DOHH2 (cell line): ENCODE data around the gene TMEM54.

ENCODE experiments used
- H3F3A ChIP-seq: fragments of 200-600 bp; sonication (generic), shearing (Covaris generic); 2 replicates; pipeline ENCODE4 v1.6.0; 2016; ENCODE audit warnings: antibody characterized with exemption, mild to moderate bottlenecking; ENCODE audit not compliant: control insufficient read depth, insufficient read depth
- H3K27ac ChIP-seq: fragments of 200-600 bp; sonication (generic); 2 replicates; pipeline ENCODE4 v1.5.1; 2014; ENCODE audit warnings: low read depth, mild to moderate bottlenecking, low read length, moderate library complexity
- H3K27me3 ChIP-seq: fragments of 200-600 bp; sonication (generic); 2 replicates; pipeline ENCODE4 v1.6.1; 2014; ENCODE audit warnings: mild to moderate bottlenecking, low read length, mixed read lengths; ENCODE audit not compliant: control insufficient read depth
- H3K36me3 ChIP-seq: fragments of 200-600 bp; sonication (generic); 2 replicates; pipeline ENCODE4 v1.6.1; 2014; ENCODE audit warnings: mild to moderate bottlenecking, low read length, moderate library complexity, mixed read lengths; ENCODE audit not compliant: control insufficient read depth
- H3K4me1 ChIP-seq: fragments of 200-600 bp; sonication (generic); 2 replicates; pipeline ENCODE4 v1.6.1; 2014; ENCODE audit warnings: mild to moderate bottlenecking, low read length, mixed read lengths; ENCODE audit not compliant: control insufficient read depth
- H3K4me2 ChIP-seq: fragments of 200-600 bp; sonication (generic); 2 replicates; pipeline ENCODE4 v1.6.0; 2014; ENCODE audit warnings: mild to moderate bottlenecking, low read length, moderate library complexity
- H3K4me3 ChIP-seq: fragments of 200-600 bp; sonication (generic); 2 replicates; pipeline ENCODE4 v1.5.1; 2014; ENCODE audit warnings: mild to moderate bottlenecking, low read length, mixed read lengths
- H3K79me2 ChIP-seq: fragments of 200-600 bp; sonication (generic); 2 replicates; pipeline ENCODE4 v1.6.1; 2014; ENCODE audit warnings: mild to moderate bottlenecking, low read length, mixed read lengths; ENCODE audit not compliant: control insufficient read depth
- H3K9me2 ChIP-seq: fragments of 200-600 bp; sonication (generic); replicated peaks from 2 replicates; pipeline ENCODE4 v1.6.1; 2014; ENCODE audit warnings: mild to moderate bottlenecking, low read length, mixed read lengths; ENCODE audit not compliant: control insufficient read depth
- H3K9me3 ChIP-seq: fragments of 200-600 bp; sonication (generic); 2 replicates; pipeline ENCODE4 v1.6.1; 2014; ENCODE audit warnings: antibody characterized with exemption, low read length, mixed read lengths; ENCODE audit not compliant: control insufficient read depth, insufficient read depth
- H4K20me1 ChIP-seq: fragments of 200-600 bp; sonication (generic); 2 replicates; pipeline ENCODE4 v1.6.0; 2014; ENCODE audit warnings: low read depth, mild to moderate bottlenecking, antibody characterized with exemption, low read length, moderate library complexity; ENCODE audit not compliant: control insufficient read depth, insufficient read depth
- EZH2phosphoT487 ChIP-seq: fragments of 200-600 bp; sonication (generic); IDR thresholded peaks from 2 replicates; pipeline ENCODE4 v1.6.1; 2017; ENCODE audit warnings: borderline replicate concordance, mild to moderate bottlenecking, antibody characterized with exemption, low read length, moderate library complexity, mixed read lengths
- TF ChIP-seq, protein P1 (sequence below): fragments of 200-600 bp; sonication (generic); IDR thresholded peaks from one replicate; pipeline ENCODE4 v1.5.1; 2014; ENCODE audit warnings: antibody characterized with exemption, mild to moderate bottlenecking, low read depth, low read length; ENCODE audit not compliant: poor library complexity, severe bottlenecking

The TMEM54 gene

DNA sequence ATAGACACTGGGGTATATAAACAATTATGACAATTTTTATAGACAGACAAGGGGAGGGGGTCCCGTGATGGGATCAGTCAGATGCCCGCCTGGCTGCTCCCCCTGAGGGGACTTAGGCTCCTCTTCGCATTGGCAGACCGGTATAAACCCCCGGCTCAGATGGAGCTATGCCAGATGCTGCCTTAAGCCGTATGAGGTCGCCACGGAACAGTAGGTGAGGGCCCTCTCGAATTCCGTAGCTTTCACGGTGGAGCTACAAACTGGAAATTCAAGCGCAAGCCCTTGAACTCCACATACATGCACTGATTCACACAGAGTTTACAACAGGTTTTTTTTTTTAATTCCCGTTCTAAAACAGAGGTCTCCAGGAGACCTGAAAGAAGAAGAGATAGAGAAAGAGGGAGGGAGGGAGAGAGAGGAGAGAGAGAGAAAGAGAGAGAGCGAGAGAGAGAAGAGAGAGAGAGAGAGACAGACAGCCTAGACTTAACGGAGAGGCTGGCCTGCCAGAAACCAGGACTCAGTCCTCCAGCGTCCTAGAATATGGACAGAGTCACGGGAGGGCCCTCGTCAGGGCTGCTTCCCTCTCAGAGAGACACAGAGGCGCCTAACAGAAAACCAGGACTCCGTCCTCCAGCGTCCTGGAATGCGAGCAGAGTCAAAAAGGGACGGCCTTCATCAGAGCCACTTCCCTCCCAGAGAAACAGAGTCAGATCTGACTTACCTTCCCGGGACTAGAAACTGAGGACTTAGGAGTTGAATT, 24.4 kb upstream of the TMEM54 start:
- H4K20me1 ChIP-seq: no peaks in the 10 kb centered on the region
- no peaks in the 10 kb centered on the region for H3F3A ChIP-seq
- no peaks in the 10 kb centered on the region for H3K4me1 ChIP-seq
- H3K4me2 ChIP-seq: no peak overlapping the region
- TF ChIP-seq EZH2phosphoT487: no peak
- TF ChIP-seq, protein P1, sequence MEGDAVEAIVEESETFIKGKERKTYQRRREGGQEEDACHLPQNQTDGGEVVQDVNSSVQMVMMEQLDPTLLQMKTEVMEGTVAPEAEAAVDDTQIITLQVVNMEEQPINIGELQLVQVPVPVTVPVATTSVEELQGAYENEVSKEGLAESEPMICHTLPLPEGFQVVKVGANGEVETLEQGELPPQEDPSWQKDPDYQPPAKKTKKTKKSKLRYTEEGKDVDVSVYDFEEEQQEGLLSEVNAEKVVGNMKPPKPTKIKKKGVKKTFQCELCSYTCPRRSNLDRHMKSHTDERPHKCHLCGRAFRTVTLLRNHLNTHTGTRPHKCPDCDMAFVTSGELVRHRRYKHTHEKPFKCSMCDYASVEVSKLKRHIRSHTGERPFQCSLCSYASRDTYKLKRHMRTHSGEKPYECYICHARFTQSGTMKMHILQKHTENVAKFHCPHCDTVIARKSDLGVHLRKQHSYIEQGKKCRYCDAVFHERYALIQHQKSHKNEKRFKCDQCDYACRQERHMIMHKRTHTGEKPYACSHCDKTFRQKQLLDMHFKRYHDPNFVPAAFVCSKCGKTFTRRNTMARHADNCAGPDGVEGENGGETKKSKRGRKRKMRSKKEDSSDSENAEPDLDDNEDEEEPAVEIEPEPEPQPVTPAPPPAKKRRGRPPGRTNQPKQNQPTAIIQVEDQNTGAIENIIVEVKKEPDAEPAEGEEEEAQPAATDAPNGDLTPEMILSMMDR: no peak
- no peak overlapping the region for H3K4me3 ChIP-seq
- no peaks in the 10 kb centered on the region for H3K9me3 ChIP-seq
- no peak overlapping the region for H3K27ac ChIP-seq
- H3K9me2 ChIP-seq: no peaks in the 10 kb centered on the region
- no peaks in the 10 kb centered on the region for H3K36me3 ChIP-seq
- peaks cover 43% of the 10 kb centered on the region for H3K27me3 ChIP-seq
- H3K79me2 ChIP-seq: no peaks in the 10 kb centered on the region

DNA sequence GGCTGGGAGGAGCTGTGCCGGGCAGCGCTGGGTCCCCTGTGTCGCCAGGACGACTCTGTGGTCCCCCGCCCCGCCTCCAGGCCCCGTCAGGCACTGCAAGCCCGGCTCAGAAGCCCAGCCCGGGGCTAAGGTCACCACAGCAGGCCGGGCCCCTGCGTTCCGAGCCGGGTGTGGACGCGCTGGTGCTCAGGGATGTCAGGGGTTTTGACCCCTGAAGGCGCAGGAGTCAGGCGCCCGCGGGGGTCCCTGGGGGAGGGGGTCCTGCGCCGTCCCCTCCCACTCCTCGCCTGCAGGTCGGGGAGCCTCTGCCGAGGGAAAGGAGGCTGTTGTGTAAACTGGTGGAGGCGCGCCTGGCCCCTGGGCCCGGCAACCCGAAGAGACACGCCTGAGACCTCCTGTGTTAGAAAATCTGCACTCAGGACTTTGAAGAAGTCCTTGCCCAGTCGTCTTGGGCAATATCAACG, 23.7 kb upstream of the TMEM54 start:
- no peaks in the 10 kb centered on the region for H4K20me1 ChIP-seq
- no peaks in the 10 kb centered on the region for H3K9me3 ChIP-seq
- H3K4me3 ChIP-seq: no peak overlapping the region
- no peaks in the 10 kb centered on the region for H3K9me2 ChIP-seq
- H3K4me2 ChIP-seq: no peak overlapping the region
- H3K36me3 ChIP-seq: no peaks in the 10 kb centered on the region
- no peaks in the 10 kb centered on the region for H3K79me2 ChIP-seq
- H3K27me3 ChIP-seq: peaks cover 44% of the 10 kb centered on the region
- H3F3A ChIP-seq: no peaks in the 10 kb centered on the region
- H3K4me1 ChIP-seq: no peaks in the 10 kb centered on the region
- no peak overlapping the region for H3K27ac ChIP-seq
- TF ChIP-seq, protein P1: no peak
- TF ChIP-seq EZH2phosphoT487: no peak

DNA sequence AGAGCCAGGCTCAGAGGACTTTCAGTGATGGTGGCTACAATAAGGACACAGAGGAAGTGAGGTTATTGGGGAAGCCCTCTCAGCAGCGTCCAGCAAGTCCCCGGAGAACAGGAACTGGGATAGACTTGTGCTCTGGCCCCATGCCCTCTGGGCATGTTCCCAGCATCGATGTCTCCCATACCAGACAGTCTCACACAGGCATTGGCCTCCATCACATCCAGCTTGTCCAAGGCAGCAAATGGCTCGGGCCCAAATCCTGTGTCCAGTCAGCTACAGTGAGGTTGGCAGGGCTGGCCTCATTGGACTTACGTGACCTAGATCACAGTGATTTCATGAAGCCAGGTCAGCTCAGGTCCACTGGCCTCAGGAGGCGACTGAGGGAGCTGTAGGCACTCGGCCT, 19.6 kb upstream of the TMEM54 start:
- Histone ChIP-seq H3K27ac (no peak overlapping the region), H3K4me2 (no peak overlapping the region), H3K36me3 (no peaks in the 10 kb centered on the region), H3K4me3 (no peak overlapping the region), H3F3A (no peaks in the 10 kb centered on the region), H3K9me3 (no peaks in the 10 kb centered on the region), H3K4me1 (no peaks in the 10 kb centered on the region), H3K79me2 (no peaks in the 10 kb centered on the region), H4K20me1 (no peaks in the 10 kb centered on the region), H3K9me2 (no peaks in the 10 kb centered on the region), H3K27me3 (peaks cover 42% of the 10 kb centered on the region)
- TF ChIP-seq EZH2phosphoT487: no peak
- TF ChIP-seq, protein P1: no peak
